ENCODE measurements around the gene GPR161. TPM values are rescaled to one million over a fixed set of nuclear protein-coding genes. Genes with fewer than 3 reads are reported as not detected.

The GPR161 gene
- total RNA-seq, 3 donors from 2014 or later (not counting 1 experiment from before 2014, with no cell fraction given): not detected

- Mint-ChIP-seq H3K27ac (no peak overlapping the region), H3K9me3 (no peaks in the 10 kb centered on the region), H3K36me3 (no peaks in the 10 kb centered on the region), H3K4me1 (no peaks in the 10 kb centered on the region), H3K27me3 (ENCODE audit: low read depth in 2 of 2) (peaks cover 6% of the 10 kb centered on the region in 2 donors), H3K4me3 (no peak overlapping the region)
- no peak for DNase-seq
- intact Hi-C loops (cut with micrococcal nuclease): no loop called here
- Histone ChIP-seq H3K27ac (ENCODE audit: low read length) (no peak overlapping the region), H3K36me3 (ENCODE audit: control insufficient read depth, insufficient read depth, low read length) (no peaks in the 10 kb centered on the region), H3K4me1 (ENCODE audit: control insufficient read depth, insufficient read depth, low read length) (no peaks in the 10 kb centered on the region), H3K27me3 (ENCODE audit: control insufficient read depth, insufficient read depth, low read length) (no peaks in the 10 kb centered on the region), H3K4me3 (ENCODE audit: low read length) (no peak overlapping the region), H3K9me3 (ENCODE audit: control insufficient read depth, insufficient read depth, low read length) (no peaks in the 10 kb centered on the region)
- 94% methylated on average over 15 of the region's 15 CpGs for WGBS (ENCODE audit: insufficient coverage)
- TF ChIP-seq, protein P1, sequence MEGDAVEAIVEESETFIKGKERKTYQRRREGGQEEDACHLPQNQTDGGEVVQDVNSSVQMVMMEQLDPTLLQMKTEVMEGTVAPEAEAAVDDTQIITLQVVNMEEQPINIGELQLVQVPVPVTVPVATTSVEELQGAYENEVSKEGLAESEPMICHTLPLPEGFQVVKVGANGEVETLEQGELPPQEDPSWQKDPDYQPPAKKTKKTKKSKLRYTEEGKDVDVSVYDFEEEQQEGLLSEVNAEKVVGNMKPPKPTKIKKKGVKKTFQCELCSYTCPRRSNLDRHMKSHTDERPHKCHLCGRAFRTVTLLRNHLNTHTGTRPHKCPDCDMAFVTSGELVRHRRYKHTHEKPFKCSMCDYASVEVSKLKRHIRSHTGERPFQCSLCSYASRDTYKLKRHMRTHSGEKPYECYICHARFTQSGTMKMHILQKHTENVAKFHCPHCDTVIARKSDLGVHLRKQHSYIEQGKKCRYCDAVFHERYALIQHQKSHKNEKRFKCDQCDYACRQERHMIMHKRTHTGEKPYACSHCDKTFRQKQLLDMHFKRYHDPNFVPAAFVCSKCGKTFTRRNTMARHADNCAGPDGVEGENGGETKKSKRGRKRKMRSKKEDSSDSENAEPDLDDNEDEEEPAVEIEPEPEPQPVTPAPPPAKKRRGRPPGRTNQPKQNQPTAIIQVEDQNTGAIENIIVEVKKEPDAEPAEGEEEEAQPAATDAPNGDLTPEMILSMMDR (IDR thresholded peaks at IDR 0.05): no peak
- ATAC-seq: no peak
These were observed 38.0 kb downstream of the GPR161 start for GRCh38 chr1:168098534-168099320.

- H3K4me1 Mint-ChIP-seq: no peaks in the 10 kb centered on the region
- no peaks in the 10 kb centered on the region for H3K36me3 Mint-ChIP-seq
- Histone ChIP-seq H3K4me3 (ENCODE audit: low read length) (no peak overlapping the region), H3K4me1 (ENCODE audit: control insufficient read depth, insufficient read depth, low read length) (no peaks in the 10 kb centered on the region), H3K9me3 (ENCODE audit: control insufficient read depth, insufficient read depth, low read length) (no peaks in the 10 kb centered on the region), H3K27ac (ENCODE audit: low read length) (no peak overlapping the region), H3K36me3 (ENCODE audit: control insufficient read depth, insufficient read depth, low read length) (no peaks in the 10 kb centered on the region), H3K27me3 (ENCODE audit: control insufficient read depth, insufficient read depth, low read length) (no peaks in the 10 kb centered on the region)
- WGBS (ENCODE audit: insufficient coverage): 88% methylated on average over 12 of the region's 12 CpGs
- no peaks in the 10 kb centered on the region for H3K9me3 Mint-ChIP-seq
- H3K27ac Mint-ChIP-seq: no peak overlapping the region
- peaks cover 0 to 3% of the 10 kb centered on the region in 2 donors for H3K27me3 Mint-ChIP-seq (ENCODE audit: low read depth in 2 of 2)
- no peak for DNase-seq
- TF ChIP-seq, protein P1 (IDR thresholded peaks at IDR 0.05): no peak
- H3K4me3 Mint-ChIP-seq: no peak overlapping the region
- peak in 1 of 3 donors; percentile 12 for ATAC-seq
- intact Hi-C loops (cut with micrococcal nuclease): no loop called here
These were observed 38.7 kb downstream of the GPR161 start for GRCh38 chr1:168097921-168098528.

GRCh38 chr1:168096296-168097165 is 40.2 kb downstream of the GPR161 start:
- intact Hi-C loops (cut with micrococcal nuclease): no loop called here
- 94% methylated on average over 27 of the region's 27 CpGs for WGBS (ENCODE audit: insufficient coverage)
- DNase-seq (no peak), ATAC-seq (no peak)
- Histone ChIP-seq H3K27me3 (ENCODE audit: control insufficient read depth, insufficient read depth, low read length) (no peaks in the 10 kb centered on the region), H3K27ac (ENCODE audit: low read length) (no peak overlapping the region), H3K9me3 (ENCODE audit: control insufficient read depth, insufficient read depth, low read length) (no peaks in the 10 kb centered on the region), H3K4me3 (ENCODE audit: low read length) (no peak overlapping the region), H3K4me1 (ENCODE audit: control insufficient read depth, insufficient read depth, low read length) (no peaks in the 10 kb centered on the region), H3K36me3 (ENCODE audit: control insufficient read depth, insufficient read depth, low read length) (no peaks in the 10 kb centered on the region)
- H3K9me3 Mint-ChIP-seq: no peaks in the 10 kb centered on the region
- H3K4me3 Mint-ChIP-seq: no peak overlapping the region
- TF ChIP-seq, protein P1 (IDR thresholded peaks at IDR 0.05): no peak
- H3K36me3 Mint-ChIP-seq: no peaks in the 10 kb centered on the region
- no peak overlapping the region for H3K27ac Mint-ChIP-seq
- H3K4me1 Mint-ChIP-seq: no peaks in the 10 kb centered on the region
- H3K27me3 Mint-ChIP-seq (ENCODE audit: low read depth in 2 of 2): peaks cover 0 to 3% of the 10 kb centered on the region in 2 donors

Measured in natural killer cell (primary cell).